Measurements from ENCODE around the gene CCND1. TPM values are rescaled to one million over a fixed set of nuclear protein-coding genes. Genes with fewer than 3 reads are reported as not detected.

The CCND1 gene
- total and polyA plus RNA-seq, 11 donors, result 27.9 to 312 (median 144) TPM

GRCh38 chr11:69674267-69674885 is 33.4 kb downstream of the CCND1 start:
- no peak for TF ChIP-seq POLR2A (IDR thresholded peaks at IDR 0.05)
- H3K4me3 ChIP-seq, result peak overlapping the region; percentile 72 to 100 (median 97)
- no peaks in the 10 kb centered on the region for H3K9me3 ChIP-seq
- intact Hi-C loops (cut with DNase I), result no loop called here
- H3K27me3 ChIP-seq, result no peaks in the 10 kb centered on the region
- WGBS, 4 donors, result 12 to 17% (median 15%) methylated on average over 17 to 18 of the region's 18 CpGs
- H3K27ac ChIP-seq, result peak overlapping the region in 11 of 12 donors; percentile 79 to 94 (median 89)
- H3K4me1 ChIP-seq, result peaks cover 0 to 37% (median 25%) of the 10 kb centered on the region in 12 donors
- ATAC-seq (peak in 1 of 4 donors; percentile 8), DNase-seq (no peak)
- peaks cover 0 to 37% (median 29%) of the 10 kb centered on the region in 9 donors for H3K36me3 ChIP-seq

GRCh38 chr11:69674886-69675714 is 34.1 kb downstream of the CCND1 start, which contains the start of gene LTO1:
Gene LTO1 (minus strand): TSS chr11:69675353. CDS start chr11:69675239, 114 bp downstream.
- ATAC-seq (peak; percentile 96 to 99 (median 99)), DNase-seq (peak; percentile 96 to 99 (median 97))
- TF ChIP-seq POLR2A (IDR thresholded peaks at IDR 0.05) (peak in 1 of 2 donors; percentile 67), CTCF (IDR thresholded peaks at IDR 0.05) (peak in 1 of 12 donors; percentile 9)
- peaks cover 0 to 31% (median 25%) of the 10 kb centered on the region in 9 donors for H3K36me3 ChIP-seq
- H3K27me3 ChIP-seq, result no peaks in the 10 kb centered on the region
- peak within 1 kb of the TSS; percentile 72 to 100 (median 97) for H3K4me3 ChIP-seq
- H3K9me3 ChIP-seq, result no peaks in the 10 kb centered on the region
- peaks cover 0 to 34% (median 22%) of the 10 kb centered on the region in 12 donors for H3K4me1 ChIP-seq
- 2 to 8% (median 6%) methylated on average over 30 to 72 of the region's 72 CpGs for WGBS, 4 donors
- intact Hi-C loops (cut with DNase I), result no loop called here
- peak within 1 kb of the TSS; percentile 51 to 94 (median 88) for H3K27ac ChIP-seq

DNA sequence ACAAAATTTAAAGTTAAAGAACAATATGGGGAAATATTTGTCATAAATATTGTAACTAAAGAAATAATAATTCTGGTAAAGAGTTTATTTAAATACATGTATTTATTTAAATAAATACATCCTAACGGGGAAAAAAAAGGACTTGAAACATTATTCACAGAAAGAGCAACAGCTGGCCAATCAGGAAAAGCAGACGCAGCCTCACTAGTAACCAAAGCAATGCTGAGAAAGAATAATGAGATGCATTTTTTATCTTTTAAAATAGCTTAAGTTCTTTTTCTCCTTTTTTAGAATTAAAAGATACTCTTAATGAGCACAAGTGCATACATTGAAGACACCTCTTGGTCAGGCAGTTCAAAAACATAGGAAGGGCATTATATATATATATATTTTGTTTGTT is 36.8 kb downstream of the CCND1 start:
- intact Hi-C loops (cut with DNase I), result no loop called here
- peaks cover 0 to 22% (median 17%) of the 10 kb centered on the region in 12 donors for H3K4me1 ChIP-seq
- DNase-seq (no peak), ATAC-seq (no peak)
- H3K27me3 ChIP-seq, result no peaks in the 10 kb centered on the region
- no peak overlapping the region for H3K27ac ChIP-seq
- TF ChIP-seq POLR2A (IDR thresholded peaks at IDR 0.05), result no peak
- TF ChIP-seq CTCF (IDR thresholded peaks at IDR 0.05), result no peak
- H3K9me3 ChIP-seq, result no peaks in the 10 kb centered on the region
- H3K4me3 ChIP-seq, result no peak overlapping the region
- H3K36me3 ChIP-seq, result peaks cover 0 to 5% (median 1%) of the 10 kb centered on the region in 9 donors
- WGBS, 4 donors, result 61 to 77% (median 76%) methylated on average over 2 of the region's 2 CpGs

DNA sequence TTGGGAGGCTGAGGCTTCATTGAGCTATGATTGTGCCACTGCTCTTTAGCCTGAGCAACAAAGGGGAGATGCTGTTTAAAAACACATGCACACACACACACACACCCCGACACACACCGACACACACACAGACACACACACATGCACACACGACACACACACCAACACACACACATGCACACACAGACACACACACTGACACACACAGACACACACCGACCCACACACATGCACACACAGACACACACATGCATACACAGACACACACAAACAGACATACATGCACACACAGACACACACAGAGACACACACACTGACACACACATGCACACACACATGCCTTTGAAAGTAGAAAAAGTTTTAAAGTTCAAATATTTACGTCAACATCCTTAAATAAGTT is 39.7 kb downstream of the CCND1 start:
- no peaks in the 10 kb centered on the region for H3K36me3 ChIP-seq
- H3K27ac ChIP-seq, result no peak overlapping the region
- H3K9me3 ChIP-seq, result no peaks in the 10 kb centered on the region
- H3K4me3 ChIP-seq, result no peak overlapping the region
- TF ChIP-seq CTCF (IDR thresholded peaks at IDR 0.05) (no peak), POLR2A (IDR thresholded peaks at IDR 0.05) (no peak)
- peaks cover 0 to 4% (median 1%) of the 10 kb centered on the region in 12 donors for H3K4me1 ChIP-seq
- DNase-seq (no peak), ATAC-seq (no peak)
- intact Hi-C loops (cut with DNase I), result no loop called here
- 91 to 97% (median 93%) methylated on average over 5 of the region's 5 CpGs for WGBS, 4 donors
- peaks cover 0 to 4% (median 0%) of the 10 kb centered on the region in 9 donors for H3K27me3 ChIP-seq

Measured in heart left ventricle (tissue), 16 donors.